GM19463 (cell line): ENCODE data around the gene CDKN2B-AS1.

ENCODE experiments used
- ATAC-seq: cut with Tn5 transposase; IDR thresholded peaks from one replicate; pipeline ENCODE4 v1.9.1; 2021; ENCODE audit warnings: mild to moderate bottlenecking, moderate library complexity; ENCODE audit not compliant: unreplicated experiment

The CDKN2B-AS1 gene

DNA sequence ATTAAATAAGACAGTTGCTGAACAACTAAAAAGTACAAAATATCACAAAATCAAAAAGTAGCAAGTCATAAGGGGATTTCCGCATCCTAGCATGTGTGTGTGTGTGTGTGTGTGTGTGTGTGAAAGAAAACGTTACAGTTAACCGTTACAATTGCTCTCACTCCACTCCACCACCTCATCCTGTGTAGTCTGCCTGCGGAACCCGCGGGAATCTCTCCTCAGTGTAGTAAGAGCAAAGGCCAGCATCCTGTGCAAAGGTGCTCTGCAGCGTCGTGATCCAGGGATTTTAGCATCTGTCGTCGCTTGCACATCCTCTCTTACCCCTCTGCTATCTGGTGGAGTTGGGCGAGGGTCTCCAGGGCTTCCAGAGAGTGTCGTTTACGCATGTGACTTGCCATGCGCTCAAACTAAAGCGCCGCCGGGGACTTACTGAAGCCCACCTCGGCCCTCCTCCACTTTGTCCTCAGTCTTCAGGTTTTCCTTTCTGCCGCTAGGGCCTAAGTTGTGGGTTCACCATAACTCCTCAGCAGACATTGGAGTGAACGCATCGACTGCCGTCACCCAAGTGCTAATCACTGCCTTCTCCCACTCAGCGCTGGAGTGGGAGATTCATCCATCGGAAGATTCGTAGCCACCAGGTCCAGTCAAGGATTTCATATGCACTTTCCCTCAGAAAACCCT lies 10.6 kb downstream of the CDKN2B-AS1 start:
- ATAC-seq = no peak

DNA sequence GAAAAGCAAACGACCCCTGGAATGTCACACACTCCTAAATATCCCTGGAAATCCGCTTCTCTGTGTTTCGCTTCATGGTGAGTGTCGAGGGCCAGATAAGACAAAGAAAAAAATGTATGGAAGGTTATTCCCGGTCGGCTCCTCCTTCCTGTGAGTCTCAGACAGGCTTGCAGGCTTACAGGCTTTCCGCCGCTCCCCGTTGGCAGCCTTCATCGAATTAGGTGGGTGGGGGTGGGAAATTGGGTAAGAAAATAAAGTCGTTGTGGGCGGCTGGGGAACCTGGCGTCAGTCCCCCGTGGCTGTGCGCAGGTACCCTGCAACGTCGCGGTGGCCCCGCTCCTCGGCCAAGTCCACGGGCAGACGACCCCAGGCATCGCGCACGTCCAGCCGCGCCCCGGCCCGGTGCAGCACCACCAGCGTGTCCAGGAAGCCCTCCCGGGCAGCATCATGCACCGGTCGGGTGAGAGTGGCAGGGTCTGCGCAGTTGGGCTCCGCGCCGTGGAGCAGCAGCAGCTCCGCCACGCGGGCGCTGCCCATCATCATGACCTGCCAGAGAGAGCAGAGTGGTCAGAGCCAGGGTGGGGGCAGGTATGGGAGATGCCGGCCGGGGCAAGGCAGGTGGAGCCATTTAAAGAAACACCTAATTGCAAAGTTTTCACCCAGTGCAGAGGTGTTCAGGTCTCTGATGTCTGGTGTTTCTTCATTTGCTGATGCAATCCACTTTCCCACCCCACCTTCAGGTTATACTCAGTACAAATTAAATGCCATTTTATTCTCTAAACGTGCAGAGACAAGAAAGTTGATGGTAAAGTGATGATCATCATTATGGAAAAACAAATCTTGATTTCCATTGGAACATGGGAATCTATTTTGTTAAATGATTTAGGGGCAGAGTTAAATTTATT lies 11.4 kb downstream of the CDKN2B-AS1 start:
- no peak for ATAC-seq

- ATAC-seq = no peak
These were observed 13.8 kb downstream of the CDKN2B-AS1 start for GRCh38 chr9:22008384-22008716.

DNA sequence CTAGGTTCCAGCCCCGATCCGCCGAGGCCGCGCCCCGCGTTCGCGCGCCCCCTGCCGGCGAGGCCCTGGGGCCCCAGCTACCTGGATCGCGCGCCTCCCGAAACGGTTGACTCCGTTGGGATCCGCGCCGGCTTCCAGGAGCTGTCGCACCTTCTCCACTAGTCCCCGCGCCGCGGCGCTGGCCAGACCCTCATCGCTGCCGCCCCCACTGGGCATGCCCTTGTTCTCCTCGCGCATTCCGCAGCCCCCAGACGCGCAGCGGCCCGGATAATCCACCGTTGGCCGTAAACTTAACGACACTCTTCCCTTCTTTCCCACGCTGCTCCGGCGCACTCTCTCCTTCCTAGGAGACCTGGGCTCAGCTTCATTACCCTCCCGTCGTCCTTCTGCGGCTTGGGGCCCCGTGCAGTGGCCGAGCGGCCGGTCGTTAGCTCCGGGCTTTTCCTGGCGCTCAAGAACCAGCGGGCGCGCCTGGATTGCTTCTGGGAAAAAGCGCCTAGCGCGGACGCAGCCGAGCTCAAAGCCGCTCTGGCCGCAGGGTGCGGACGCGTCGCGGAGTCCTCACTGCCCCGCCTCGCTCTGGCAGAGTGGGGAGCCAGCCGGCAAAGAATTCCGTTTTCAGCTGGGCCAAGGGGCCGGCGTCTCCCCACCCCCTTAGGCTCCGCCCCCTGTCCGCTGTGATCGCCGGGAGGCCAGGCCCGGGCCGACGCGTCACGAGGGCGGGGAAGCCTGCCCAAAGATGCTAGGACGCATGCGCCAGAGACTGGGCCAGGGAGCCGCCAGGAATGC lies 14.3 kb downstream of the CDKN2B-AS1 start, which contains the start of gene CDKN2B:
Gene CDKN2B (minus strand): TSS at position 589 of the 789 bp plus-strand sequence. CDS start 352 bp downstream, at position 237.
- peak; percentile 92 for ATAC-seq

DNA sequence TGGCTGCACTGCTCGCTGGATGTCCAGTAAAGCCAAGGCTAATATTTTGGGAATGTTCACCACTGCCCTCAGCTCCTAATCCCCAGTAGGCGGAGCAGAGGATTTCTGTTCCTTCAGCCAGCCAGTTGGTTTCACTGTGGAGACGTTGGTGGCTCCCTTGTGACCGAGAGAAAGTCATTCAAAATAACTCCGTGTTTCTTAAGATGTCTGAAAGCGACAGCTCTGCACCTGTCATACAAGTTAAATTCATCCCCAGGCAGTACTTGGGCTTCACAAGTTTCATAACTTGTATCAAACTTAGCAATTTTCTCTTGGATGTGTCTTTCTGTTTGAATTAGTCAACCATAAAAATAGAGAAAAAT lies 14.9 kb downstream of the CDKN2B-AS1 start:
- peak; percentile 34 for ATAC-seq

DNA sequence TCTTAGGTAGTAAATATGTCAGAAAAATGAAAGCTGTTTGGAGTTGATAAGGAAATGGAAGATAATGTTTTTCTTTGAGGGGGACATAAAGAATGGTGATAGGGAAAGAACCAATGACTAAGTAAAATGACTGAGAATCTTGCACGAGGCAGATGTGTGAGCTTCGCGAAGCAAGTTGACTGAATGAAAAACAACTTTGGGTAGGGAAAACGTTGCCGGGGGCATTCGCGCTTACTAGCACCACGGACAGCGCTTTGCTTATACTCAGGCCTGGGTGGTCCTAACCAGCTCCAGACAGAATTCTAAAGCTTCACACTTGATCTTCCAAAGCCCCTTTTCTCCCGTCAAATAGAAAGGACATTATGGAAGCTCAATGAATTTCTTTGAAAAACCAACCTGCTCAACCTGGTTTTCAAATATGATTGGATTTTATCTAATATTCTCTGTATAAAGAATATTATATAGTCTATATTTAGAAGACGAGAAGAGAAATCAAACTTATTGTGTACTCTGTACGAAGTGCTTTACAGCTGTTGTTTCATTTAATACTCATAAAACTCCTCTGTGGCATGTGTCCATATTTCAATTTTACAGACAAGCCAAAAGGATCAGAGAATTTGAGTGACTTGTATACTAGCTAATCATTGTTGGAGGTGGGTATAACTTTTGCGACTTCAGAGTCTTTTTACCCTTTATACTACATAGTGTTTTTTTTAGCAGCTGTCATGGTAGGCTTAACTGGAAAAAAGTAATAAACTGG lies 16.5 kb downstream of the CDKN2B-AS1 start:
- no peak for ATAC-seq

DNA sequence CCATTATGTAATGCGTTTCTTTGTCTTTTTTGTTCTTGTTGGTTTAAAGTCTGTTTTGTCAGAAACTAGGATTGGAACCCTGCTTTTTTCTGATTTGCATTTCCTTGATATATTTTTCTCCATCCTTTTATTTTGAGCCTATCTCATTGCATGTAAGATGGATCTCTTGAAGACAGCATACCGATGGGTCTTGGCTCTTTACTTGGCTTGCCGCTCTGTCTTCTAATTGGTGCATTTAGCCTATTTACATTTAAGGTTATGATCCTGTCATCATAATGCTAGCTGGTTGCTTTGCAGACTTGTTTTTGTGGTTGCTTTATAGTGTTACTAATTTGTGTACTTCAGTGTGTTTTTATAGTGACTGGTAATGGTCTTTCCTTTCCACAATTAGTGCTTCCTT lies 27.8 kb downstream of the CDKN2B-AS1 start:
- ATAC-seq = no peak

- ATAC-seq = no peak
These were observed 32.1 kb downstream of the CDKN2B-AS1 start for GRCh38 chr9:22026696-22027095.

GRCh38 chr9:22028394-22028793 lies 33.8 kb downstream of the CDKN2B-AS1 start:
- no peak for ATAC-seq

GRCh38 chr9:22029231-22029630 lies 34.6 kb downstream of the CDKN2B-AS1 start:
- no peak for ATAC-seq

DNA sequence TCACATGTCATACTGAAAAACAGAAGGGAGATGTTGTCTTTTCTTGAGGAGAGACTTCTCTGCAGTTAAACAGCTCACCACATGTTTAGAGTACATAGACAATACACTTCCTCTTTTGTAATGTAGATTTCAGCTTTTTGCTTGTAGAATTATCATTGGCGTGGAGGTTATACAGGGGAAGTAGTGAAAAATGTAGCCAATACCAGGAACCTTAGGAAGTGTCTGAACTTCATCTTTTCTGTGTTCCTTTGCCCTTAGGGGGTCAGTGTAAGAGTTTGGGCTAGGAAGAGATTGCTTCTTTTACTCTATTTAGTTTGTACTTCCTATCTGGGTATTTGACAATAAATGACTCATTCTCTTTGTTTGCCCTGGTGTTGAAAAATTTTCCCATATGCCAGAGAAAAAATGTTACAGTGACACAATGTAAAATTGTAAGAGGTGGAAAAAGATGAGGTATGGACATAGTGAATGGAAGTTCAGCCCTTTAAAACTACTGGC lies 35.6 kb downstream of the CDKN2B-AS1 start:
- peak; percentile 67 for ATAC-seq

GRCh38 chr9:22031655-22032411 lies 37.2 kb downstream of the CDKN2B-AS1 start:
- no peak for ATAC-seq

DNA sequence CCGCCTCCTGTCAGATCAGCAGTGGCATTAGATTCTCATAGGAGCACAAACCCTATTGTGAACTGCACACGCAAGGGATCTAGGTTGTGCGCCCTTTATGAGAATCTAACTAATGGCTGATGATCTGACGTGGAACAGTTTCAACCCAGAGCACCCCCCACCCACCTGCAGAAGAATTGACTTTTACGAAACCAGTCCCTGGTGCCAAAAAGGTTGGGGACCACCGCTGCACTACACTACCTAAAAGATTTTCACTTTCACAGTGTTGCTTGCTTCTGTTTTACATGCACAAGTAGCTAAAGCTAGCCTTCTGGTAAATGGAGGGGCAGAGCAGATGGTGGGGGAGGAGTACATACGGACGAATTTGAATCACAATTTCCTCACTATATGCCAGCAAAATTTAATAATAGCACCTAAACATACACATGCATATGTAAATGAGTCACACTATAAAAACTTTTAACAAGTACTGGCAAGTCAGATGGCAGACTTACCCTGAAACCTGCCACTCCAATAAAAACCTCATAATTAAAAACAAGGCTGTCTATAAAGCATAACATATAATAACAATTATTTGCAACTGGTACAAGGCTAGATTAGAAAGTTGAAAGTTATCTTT lies 38.5 kb downstream of the CDKN2B-AS1 start:
- ATAC-seq = no peak

DNA sequence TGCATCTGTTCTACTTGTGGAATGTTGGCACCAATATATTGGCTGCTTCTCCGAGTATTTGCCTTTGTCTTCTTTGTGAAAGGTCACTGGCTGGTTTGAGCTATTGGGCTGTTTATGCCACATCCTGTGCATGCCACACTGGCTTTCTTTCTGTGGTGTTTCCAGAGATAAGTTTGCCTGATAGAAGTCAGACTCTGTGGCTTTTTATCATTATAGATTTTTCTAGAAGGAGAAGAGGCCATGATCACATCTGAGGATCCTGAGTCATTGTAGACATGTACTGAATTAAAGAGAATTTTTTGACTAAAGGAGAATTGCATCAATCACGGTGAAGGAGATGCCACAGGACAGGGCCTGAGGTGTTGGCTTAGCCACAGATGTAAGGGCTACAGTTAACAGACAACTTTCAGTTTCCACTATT lies 41.0 kb downstream of the CDKN2B-AS1 start:
- no peak for ATAC-seq

- ATAC-seq = no peak
These were observed 42.5 kb downstream of the CDKN2B-AS1 start for GRCh38 chr9:22036866-22037626.

DNA sequence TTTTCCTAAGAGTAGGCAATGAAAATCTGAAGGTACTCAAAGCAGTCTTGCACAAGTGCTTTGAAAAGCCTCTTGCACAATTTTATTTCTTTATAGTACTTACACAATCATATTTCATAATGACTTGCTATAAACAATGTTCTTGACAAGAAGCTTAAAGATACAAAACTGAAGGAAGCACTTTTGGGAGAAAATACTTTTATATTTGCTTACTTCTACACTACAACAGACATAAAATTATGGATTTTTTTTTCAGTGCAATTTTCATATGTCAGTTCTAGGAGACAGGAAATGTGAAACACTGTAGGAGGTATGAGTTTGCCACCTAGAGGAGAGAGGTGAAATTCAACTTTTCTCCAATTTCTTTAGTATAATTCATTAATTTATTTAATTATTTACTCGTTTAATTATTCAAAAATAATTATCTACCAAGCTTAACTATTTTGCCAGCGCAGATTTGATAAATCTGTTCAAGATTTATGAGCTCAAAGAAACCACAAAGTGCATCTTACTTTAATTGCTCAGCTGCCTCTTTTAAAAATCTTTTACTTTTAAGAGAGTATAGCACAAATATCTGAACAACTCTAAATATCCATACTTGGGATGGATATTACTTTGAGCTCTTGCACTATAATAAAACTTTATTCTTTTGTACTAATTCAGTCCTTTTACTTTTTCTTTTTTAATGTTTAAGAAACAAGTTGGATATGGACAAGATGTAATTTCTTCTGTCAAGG lies 43.5 kb downstream of the CDKN2B-AS1 start:
- ATAC-seq = no peak

DNA sequence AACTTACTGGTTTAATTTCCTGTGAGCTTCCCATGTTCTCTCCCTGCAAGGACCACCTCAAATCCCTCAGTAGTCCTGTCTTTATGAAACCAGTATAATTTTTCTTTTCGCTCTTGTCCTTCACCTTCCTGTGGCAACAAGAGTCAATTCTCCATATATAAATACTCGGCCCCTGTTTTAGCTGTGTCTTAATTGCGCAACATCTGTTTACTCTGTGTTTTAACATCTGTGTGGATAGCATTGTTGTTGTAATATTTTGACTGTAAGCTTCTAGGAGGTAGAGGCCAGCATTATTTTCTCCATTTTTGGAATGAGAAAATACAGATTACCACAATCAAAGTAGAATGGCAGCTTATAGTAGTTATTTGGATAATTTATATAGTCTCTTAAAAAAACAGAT lies 44.7 kb downstream of the CDKN2B-AS1 start:
- no peak for ATAC-seq

DNA sequence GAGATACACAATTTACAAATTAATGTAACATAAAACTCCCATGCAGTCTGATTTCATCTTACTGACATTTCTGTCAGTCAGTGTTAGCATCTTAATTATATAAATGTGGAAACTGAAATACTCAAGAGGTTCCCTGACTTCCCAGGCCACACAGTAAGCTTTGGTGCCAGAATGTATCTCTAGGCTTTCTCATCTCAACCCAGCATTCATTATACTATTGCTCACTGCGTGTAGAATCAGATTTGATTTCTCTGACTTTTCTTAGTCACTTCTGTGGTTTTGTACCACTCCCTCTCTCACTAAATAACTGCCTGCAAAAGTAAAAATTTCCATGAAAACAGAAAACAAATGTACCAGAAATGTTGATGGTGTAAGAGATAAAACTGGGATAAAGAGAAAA lies 46.2 kb downstream of the CDKN2B-AS1 start:
- ATAC-seq = no peak
